ENCODE data around the gene LRRC55.

- no peak for TF ChIP-seq POLR2A (IDR thresholded peaks at IDR 0.05)
- TF ChIP-seq, protein P1, sequence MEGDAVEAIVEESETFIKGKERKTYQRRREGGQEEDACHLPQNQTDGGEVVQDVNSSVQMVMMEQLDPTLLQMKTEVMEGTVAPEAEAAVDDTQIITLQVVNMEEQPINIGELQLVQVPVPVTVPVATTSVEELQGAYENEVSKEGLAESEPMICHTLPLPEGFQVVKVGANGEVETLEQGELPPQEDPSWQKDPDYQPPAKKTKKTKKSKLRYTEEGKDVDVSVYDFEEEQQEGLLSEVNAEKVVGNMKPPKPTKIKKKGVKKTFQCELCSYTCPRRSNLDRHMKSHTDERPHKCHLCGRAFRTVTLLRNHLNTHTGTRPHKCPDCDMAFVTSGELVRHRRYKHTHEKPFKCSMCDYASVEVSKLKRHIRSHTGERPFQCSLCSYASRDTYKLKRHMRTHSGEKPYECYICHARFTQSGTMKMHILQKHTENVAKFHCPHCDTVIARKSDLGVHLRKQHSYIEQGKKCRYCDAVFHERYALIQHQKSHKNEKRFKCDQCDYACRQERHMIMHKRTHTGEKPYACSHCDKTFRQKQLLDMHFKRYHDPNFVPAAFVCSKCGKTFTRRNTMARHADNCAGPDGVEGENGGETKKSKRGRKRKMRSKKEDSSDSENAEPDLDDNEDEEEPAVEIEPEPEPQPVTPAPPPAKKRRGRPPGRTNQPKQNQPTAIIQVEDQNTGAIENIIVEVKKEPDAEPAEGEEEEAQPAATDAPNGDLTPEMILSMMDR (IDR thresholded peaks at IDR 0.05) = no peak
Measured at GRCh38 chr11:57181678-57182305, at the start of gene LRRC55.
